HepG2 (cell line): Measurements from ENCODE around the gene SLC39A3. TPM values are rescaled to one million over a fixed set of nuclear protein-coding genes. Genes with fewer than 3 reads are reported as not detected.

Experiments used
- ATAC-seq: fragments of 200-7000 bp; cut with Tn5 transposase; 3 replicates; pipeline ENCODE4 v1.9.1; 2020; ENCODE audit warnings: mild to moderate bottlenecking, moderate library complexity
- BruUV-seq: library from RNA; stranded (reverse); fragments of 400-500 nt; replicated peaks from 2 replicates; lab custom pipeline; 2021; lab: Mats Ljungman, UMichigan
- CTCF ChIA-PET: fragments of 300-600 bp; formaldehyde crosslinking; extraction: SDS; loops from one replicate; lab custom pipeline; 2021; ENCODE audit warnings: low total read pairs, inconsistent platforms, low intra/inter-chr PET ratio; lab: Yijun Ruan, JAX
- POLR2A ChIA-PET: fragments of 350-600 bp; sonication (Branson Sonifier 250); formaldehyde crosslinking; loops from one replicate; lab custom pipeline; 2020; ENCODE audit warnings: antibody characterized with exemption, inconsistent platforms; lab: Yijun Ruan, JAX
- DNase-seq: peaks from one replicate; pipeline ENCODE4 v3.0.0-alpha.2; 2015; ENCODE audit warnings: low spot score
- FAIRE-seq: peaks from 3 replicates; lab custom pipeline; 2011; peaks lifted over from hg19 to GRCh38; lab: Jason Lieb, UNC
- H2AFZ ChIP-seq: one replicate; pipeline ENCODE4 v1.6.1; 2011; ENCODE audit warnings: low read length, inconsistent platforms
- H3K27ac ChIP-seq: fragments of 300-600 bp; 3 replicates; pipeline ENCODE4 v1.8.0; 2011; ENCODE audit warnings: mixed run types, mild to moderate bottlenecking, mixed read lengths, low read length, inconsistent platforms; ENCODE audit not compliant: insufficient read depth; ENCODE audit errors: extremely low read length
- H3K27me3 ChIP-seq, 2 experiments: fragments of 200-600 bp in 1 of 2; 2 replicates in 1 of 2; 3 replicates in 1 of 2; pipeline versions ENCODE4 v1.6.0 to v1.8.0; 2011; ENCODE audit warnings: low read length in 2 of 2, mild to moderate bottlenecking in 2 of 2, moderate library complexity in 2 of 2, inconsistent platforms in 1 of 2; ENCODE audit not compliant: insufficient read depth in 2 of 2, control insufficient read depth in 1 of 2
- H3K36me3 ChIP-seq, 2 experiments: fragments of 200-600 bp in 1 of 2; replicated peaks in 1 of 2; 2 replicates in 1 of 2; 3 replicates in 1 of 2; pipeline versions ENCODE4 v1.5.1 to v1.8.0; 2011; ENCODE audit warnings: low read length in 2 of 2, inconsistent platforms in 1 of 2; ENCODE audit not compliant: insufficient read depth in 2 of 2, control insufficient read depth in 1 of 2
- H3K4me1 ChIP-seq: 2 replicates; pipeline ENCODE4 v1.5.1; 2012; ENCODE audit warnings: low read length, inconsistent platforms; ENCODE audit not compliant: insufficient read depth
- H3K4me2 ChIP-seq: 2 replicates; pipeline ENCODE4 v1.6.0; 2011; ENCODE audit warnings: low read depth, low read length, inconsistent platforms
- H3K4me3 ChIP-seq, 3 experiments: fragments of 200-600 bp in 1 of 3; sonication (generic), shearing (Covaris generic) in 1 of 3; replicated peaks in 1 of 3; 2 replicates each; pipeline ENCODE4 v1.5.1; 2011 to 2016; ENCODE audit warnings: low read length in 3 of 3, inconsistent platforms in 2 of 3, low read depth in 2 of 3, mild to moderate bottlenecking in 2 of 3, control low read depth in 1 of 3, mixed read lengths in 1 of 3; ENCODE audit not compliant: insufficient read depth in 1 of 3
- H3K79me2 ChIP-seq: one replicate; pipeline ENCODE4 v1.6.1; 2011; ENCODE audit warnings: low read length, inconsistent platforms; ENCODE audit not compliant: insufficient read depth
- H3K9ac ChIP-seq: 2 replicates; pipeline ENCODE4 v1.6.0; 2011; ENCODE audit warnings: mild to moderate bottlenecking, low read depth, low read length, inconsistent platforms; ENCODE audit not compliant: insufficient read depth
- H3K9me3 ChIP-seq: 2 replicates; pipeline ENCODE4 v1.5.1; 2012; ENCODE audit warnings: mild to moderate bottlenecking, low read length
- H4K20me1 ChIP-seq: 2 replicates; pipeline ENCODE4 v1.6.0; 2011; ENCODE audit warnings: inconsistent platforms, mild to moderate bottlenecking, low read length, moderate library complexity; ENCODE audit not compliant: insufficient read depth
- GPN1 ChIP-seq: sonication (generic); formaldehyde crosslinking; IDR thresholded peaks from 2 replicates; pipeline ENCODE4 v1.5.1; 2020; ENCODE audit warnings: missing genetic modification reagents, borderline replicate concordance
- JUNB ChIP-seq: sonication (generic); formaldehyde crosslinking; IDR thresholded peaks from 2 replicates; pipeline ENCODE4 v1.8.0; 2022; ENCODE audit warnings: missing genetic modification reagents, mild to moderate bottlenecking, borderline replicate concordance
- MYC ChIP-seq: sonication (generic); formaldehyde crosslinking; IDR thresholded peaks from 2 replicates; pipeline ENCODE4 v1.9.0; 2021; ENCODE audit warnings: missing genetic modification reagents, borderline replicate concordance
- NFIC ChIP-seq: IDR thresholded peaks from 2 replicates; pipeline ENCODE4 v1.6.1; 2012; ENCODE audit warnings: mild to moderate bottlenecking, low read length, inconsistent platforms
- PHF21A ChIP-seq: sonication (generic); formaldehyde crosslinking; IDR thresholded peaks from 2 replicates; pipeline ENCODE4 v1.5.0; 2020; ENCODE audit warnings: mild to moderate bottlenecking, missing genetic modification reagents
- POLR2A ChIP-seq, 2 experiments: IDR thresholded peaks; 2 replicates each; pipeline ENCODE4 v1.6.1; 2011; ENCODE audit warnings: low read depth in 2 of 2, low read length in 2 of 2, mild to moderate bottlenecking in 1 of 2, moderate library complexity in 1 of 2; ENCODE audit not compliant: insufficient read depth in 1 of 2
- PRPF4 ChIP-seq: fragments of 200-400 bp; formaldehyde crosslinking; IDR thresholded peaks from 2 replicates; pipeline ENCODE4 v1.6.1; 2016; ENCODE audit warnings: low read length, low read depth; ENCODE audit not compliant: poor library complexity, severe bottlenecking
- ZBTB38 ChIP-seq: sonication (generic); formaldehyde crosslinking; IDR thresholded peaks from 2 replicates; pipeline ENCODE4 v1.5.1; 2020; ENCODE audit warnings: mild to moderate bottlenecking, missing genetic modification reagents
- ZBTB42 ChIP-seq: sonication (generic); formaldehyde crosslinking; IDR thresholded peaks from 2 replicates; pipeline ENCODE4 v1.5.0; 2020; ENCODE audit warnings: mild to moderate bottlenecking, missing genetic modification reagents
- ZMYM2 ChIP-seq: sonication (generic); formaldehyde crosslinking; IDR thresholded peaks from 2 replicates; pipeline ENCODE4 v1.8.0; 2022; ENCODE audit warnings: mild to moderate bottlenecking, missing genetic modification reagents
- ZNF224 ChIP-seq: sonication (generic); formaldehyde crosslinking; IDR thresholded peaks from 2 replicates; pipeline ENCODE4 v1.5.0; 2020; ENCODE audit warnings: mild to moderate bottlenecking, missing genetic modification reagents
- ZNF3 ChIP-seq: IDR thresholded peaks from 2 replicates; pipeline ENCODE4 v1.7.0; 2017; ENCODE audit warnings: inconsistent platforms
- ZNF337 ChIP-seq: sonication (generic); formaldehyde crosslinking; IDR thresholded peaks from 2 replicates; pipeline ENCODE4 v1.5.1; 2020; ENCODE audit warnings: missing genetic modification reagents, low read depth, mild to moderate bottlenecking, borderline replicate concordance
- ZNF747 ChIP-seq: sonication (generic); formaldehyde crosslinking; IDR thresholded peaks from 2 replicates; pipeline ENCODE4 v1.8.1; 2023; ENCODE audit warnings: missing genetic modification reagents, mild to moderate bottlenecking, borderline replicate concordance
- ZNF792 ChIP-seq: IDR thresholded peaks from 2 replicates; pipeline ENCODE4 v1.6.1; 2016
- WGBS: methylation state at CpG from one replicate; pipeline ENCODE4 v1.1.6; 2017; ENCODE audit warnings: low lambda C conversion rate; 5-methylcytosine and 5-hydroxymethylcytosine counted together
- in situ Hi-C: cut with HindIII; loops from 2 replicates; pipeline ENCODE4 v1.10.0; 2017; ENCODE audit warnings: low pct_unique_long_range_greater_than_20kb; ENCODE audit not compliant: extremely low pct_ligation_motif_present
- intact Hi-C: fragments of 100-400 bp; cut with micrococcal nuclease; formaldehyde crosslinking; loops from one replicate; pipeline ENCODE4 v1.10.0; 2022; ENCODE audit not compliant: unreplicated experiment
- polyA plus RNA-seq, 8 experiments: library from polyadenylated mRNA; depleted of rRNA in 3 of 8; stranded (reverse) in 7 of 8; unstranded in 1 of 8; fragments of >200 nt; fragmentation: Illumina TruSeq in 4 of 8; extraction: Trizol in 4 of 8; gene quantifications; 2 replicates each; pipeline versions ENCODE4 v1.2.1 to v1.2.3, GENCODE V29; 2011 to 2016; ENCODE audit warnings: low read depth in 4 of 8, missing spikeins in 1 of 8, mixed read lengths in 1 of 8; ENCODE audit not compliant: insufficient read depth in 1 of 8
- total RNA-seq, 5 experiments: library from RNA; depleted of rRNA; stranded (reverse); fragments of >200 nt; fragmentation: Illumina TruSeq; extraction: Trizol; gene quantifications; 2 replicates each; pipeline ENCODE4 v1.2.3, GENCODE V29; 2016; ENCODE audit warnings: low read depth in 1 of 5
- TF ChIP-seq, protein P1 (sequence below): sonication (generic); formaldehyde crosslinking; IDR thresholded peaks from 2 replicates; pipeline ENCODE4 v1.4.0; 2020; ENCODE audit warnings: missing genetic modification reagents, borderline replicate concordance

The SLC39A3 gene
- total and polyA plus RNA-seq, 2 of the 13 experiments (the other 11 are each of a cell fraction or from before 2014, with no cell fraction given): 33.6 to 41.6 TPM

DNA sequence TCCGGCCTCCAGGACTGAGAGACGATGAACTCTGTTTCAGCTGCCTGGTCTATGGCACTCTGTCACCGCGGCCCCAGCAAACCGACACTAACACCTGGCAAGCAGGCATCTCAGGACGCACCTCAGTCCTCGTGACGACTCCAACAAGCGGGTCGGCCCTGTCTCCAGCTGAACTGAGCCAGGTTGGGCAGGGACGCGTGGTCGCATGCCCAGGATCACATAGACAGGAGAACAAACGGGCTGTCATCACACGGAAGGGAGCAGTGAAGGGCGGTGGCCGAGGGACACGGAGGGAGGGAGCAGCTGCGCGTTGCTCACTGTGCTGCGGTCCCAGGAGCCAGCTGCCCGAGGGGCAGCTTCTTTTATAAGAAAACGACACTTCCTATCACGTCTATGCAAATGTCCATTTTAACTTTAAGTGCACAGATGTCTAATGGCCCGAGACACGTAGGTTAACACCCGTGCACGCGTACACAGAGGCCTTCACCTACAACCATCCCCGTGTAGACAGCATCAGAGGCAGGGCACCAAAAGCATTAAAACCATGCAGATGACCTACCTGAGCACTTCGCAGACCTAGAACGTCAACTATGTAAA, 34.4 kb upstream of the SLC39A3 start:
- in situ Hi-C loops: no loop called here
- peaks cover 4 to 14% of the 10 kb centered on the region in 2 experiments; a peak in 4 of 5 replicates for H3K36me3 ChIP-seq
- no peaks in the 10 kb centered on the region for H3K27me3 ChIP-seq
- no peak overlapping the region for H2AFZ ChIP-seq
- TF ChIP-seq MYC (CRISPR knock-in tag): no peak
- TF ChIP-seq ZBTB42 (CRISPR knock-in tag): no peak
- TF ChIP-seq ZNF3 (CRISPR knock-in tag): no peak
- no peak for TF ChIP-seq NFIC
- no peak for TF ChIP-seq PHF21A (CRISPR knock-in tag)
- TF ChIP-seq, protein P1, sequence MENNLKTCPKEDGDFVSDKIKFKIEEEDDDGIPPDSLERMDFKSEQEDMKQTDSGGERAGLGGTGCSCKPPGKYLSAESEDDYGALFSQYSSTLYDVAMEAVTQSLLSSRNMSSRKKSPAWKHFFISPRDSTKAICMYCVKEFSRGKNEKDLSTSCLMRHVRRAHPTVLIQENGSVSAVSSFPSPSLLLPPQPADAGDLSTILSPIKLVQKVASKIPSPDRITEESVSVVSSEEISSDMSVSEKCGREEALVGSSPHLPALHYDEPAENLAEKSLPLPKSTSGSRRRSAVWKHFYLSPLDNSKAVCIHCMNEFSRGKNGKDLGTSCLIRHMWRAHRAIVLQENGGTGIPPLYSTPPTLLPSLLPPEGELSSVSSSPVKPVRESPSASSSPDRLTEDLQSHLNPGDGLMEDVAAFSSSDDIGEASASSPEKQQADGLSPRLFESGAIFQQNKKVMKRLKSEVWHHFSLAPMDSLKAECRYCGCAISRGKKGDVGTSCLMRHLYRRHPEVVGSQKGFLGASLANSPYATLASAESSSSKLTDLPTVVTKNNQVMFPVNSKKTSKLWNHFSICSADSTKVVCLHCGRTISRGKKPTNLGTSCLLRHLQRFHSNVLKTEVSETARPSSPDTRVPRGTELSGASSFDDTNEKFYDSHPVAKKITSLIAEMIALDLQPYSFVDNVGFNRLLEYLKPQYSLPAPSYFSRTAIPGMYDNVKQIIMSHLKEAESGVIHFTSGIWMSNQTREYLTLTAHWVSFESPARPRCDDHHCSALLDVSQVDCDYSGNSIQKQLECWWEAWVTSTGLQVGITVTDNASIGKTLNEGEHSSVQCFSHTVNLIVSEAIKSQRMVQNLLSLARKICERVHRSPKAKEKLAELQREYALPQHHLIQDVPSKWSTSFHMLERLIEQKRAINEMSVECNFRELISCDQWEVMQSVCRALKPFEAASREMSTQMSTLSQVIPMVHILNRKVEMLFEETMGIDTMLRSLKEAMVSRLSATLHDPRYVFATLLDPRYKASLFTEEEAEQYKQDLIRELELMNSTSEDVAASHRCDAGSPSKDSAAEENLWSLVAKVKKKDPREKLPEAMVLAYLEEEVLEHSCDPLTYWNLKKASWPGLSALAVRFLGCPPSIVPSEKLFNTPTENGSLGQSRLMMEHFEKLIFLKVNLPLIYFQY (CRISPR knock-in tag): no peak
- no peak for TF ChIP-seq GPN1 (CRISPR knock-in tag)
- TF ChIP-seq ZMYM2 (CRISPR knock-in tag): no peak
- no peak for TF ChIP-seq ZNF792 (CRISPR knock-in tag)
- TF ChIP-seq PRPF4: peak; percentile 42
- no peak for TF ChIP-seq ZNF337
- TF ChIP-seq JUNB (CRISPR knock-in tag): no peak
- TF ChIP-seq ZBTB38 (CRISPR knock-in tag): 0 out of 2 replicates have a peak, but pooled peaks have one; percentile 39
- TF ChIP-seq ZNF747 (CRISPR knock-in tag): no peak
- TF ChIP-seq ZNF224 (CRISPR knock-in tag): no peak
- no peak for TF ChIP-seq POLR2A (IDR thresholded peaks at IDR 0.05; ENCODE audit: insufficient read depth in 1 of 2, low read depth in 2 of 2, low read length in 2 of 2)
- no peak overlapping the region for H3K4me2 ChIP-seq
- H3K9ac ChIP-seq: no peak overlapping the region
- intact Hi-C loops: no loop called here
- POLR2A ChIA-PET: no interaction called here
- 96% methylated on average over 21 of the region's 32 CpGs for WGBS
- peaks cover 31% of the 10 kb centered on the region for H3K4me1 ChIP-seq
- H3K4me3 ChIP-seq: no peak overlapping the region
- H3K9me3 ChIP-seq: no peaks in the 10 kb centered on the region
- BruUV-seq: no TSS peak
- H3K79me2 ChIP-seq: peaks cover 83% of the 10 kb centered on the region
- FAIRE-seq (no peak), DNase-seq (no peak), ATAC-seq (no peak)
- CTCF ChIA-PET: no interaction called here
- H4K20me1 ChIP-seq: peaks cover 18% of the 10 kb centered on the region
- no peak overlapping the region for H3K27ac ChIP-seq
